Measurements from ENCODE around the gene MED22.
"Not testable (repeated sequence)": the region's sequence is repeated elsewhere in the genome, so short reads cannot be mapped to it uniquely, and the experiment has no call there.

MED22 gene

GRCh38 chr9:133303266-133304157 lies 44.4 kb downstream of the MED22 start:
- Histone ChIP-seq H3F3A (ENCODE audit: control insufficient read depth, insufficient read depth) (no peaks in the 10 kb centered on the region), H3K4me1 (ENCODE audit: control insufficient read depth, low read length) (no peaks in the 10 kb centered on the region), H3K27me3 (ENCODE audit: control insufficient read depth, low read length) (no peaks in the 10 kb centered on the region), H3K9me3 (ENCODE audit: control insufficient read depth, insufficient read depth, low read length) (no peaks in the 10 kb centered on the region), H3K4me2 (ENCODE audit: low read length) (no peak overlapping the region), H3K79me2 (ENCODE audit: control insufficient read depth, low read length) (no peaks in the 10 kb centered on the region), H3K4me3 (ENCODE audit: low read length) (no peak overlapping the region), H4K20me1 (ENCODE audit: control insufficient read depth, insufficient read depth, low read depth, low read length) (no peaks in the 10 kb centered on the region), H3K27ac (ENCODE audit: low read depth, low read length) (no peak overlapping the region), H3K36me3 (ENCODE audit: control insufficient read depth, low read length) (no peaks in the 10 kb centered on the region), H3K9me2 (replicated peaks; ENCODE audit: control insufficient read depth, low read length) (no peaks in the 10 kb centered on the region)
- TF ChIP-seq EZH2phosphoT487 (IDR thresholded peaks at IDR 0.05; ENCODE audit: borderline replicate concordance, low read length), result no peak
- TF ChIP-seq, protein P1, sequence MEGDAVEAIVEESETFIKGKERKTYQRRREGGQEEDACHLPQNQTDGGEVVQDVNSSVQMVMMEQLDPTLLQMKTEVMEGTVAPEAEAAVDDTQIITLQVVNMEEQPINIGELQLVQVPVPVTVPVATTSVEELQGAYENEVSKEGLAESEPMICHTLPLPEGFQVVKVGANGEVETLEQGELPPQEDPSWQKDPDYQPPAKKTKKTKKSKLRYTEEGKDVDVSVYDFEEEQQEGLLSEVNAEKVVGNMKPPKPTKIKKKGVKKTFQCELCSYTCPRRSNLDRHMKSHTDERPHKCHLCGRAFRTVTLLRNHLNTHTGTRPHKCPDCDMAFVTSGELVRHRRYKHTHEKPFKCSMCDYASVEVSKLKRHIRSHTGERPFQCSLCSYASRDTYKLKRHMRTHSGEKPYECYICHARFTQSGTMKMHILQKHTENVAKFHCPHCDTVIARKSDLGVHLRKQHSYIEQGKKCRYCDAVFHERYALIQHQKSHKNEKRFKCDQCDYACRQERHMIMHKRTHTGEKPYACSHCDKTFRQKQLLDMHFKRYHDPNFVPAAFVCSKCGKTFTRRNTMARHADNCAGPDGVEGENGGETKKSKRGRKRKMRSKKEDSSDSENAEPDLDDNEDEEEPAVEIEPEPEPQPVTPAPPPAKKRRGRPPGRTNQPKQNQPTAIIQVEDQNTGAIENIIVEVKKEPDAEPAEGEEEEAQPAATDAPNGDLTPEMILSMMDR (IDR thresholded peaks at IDR 0.05; ENCODE audit: low read depth, low read length, poor library complexity, severe bottlenecking), result no peak

GRCh38 chr9:133301253-133302230 lies 46.4 kb downstream of the MED22 start:
- Histone ChIP-seq H3K9me2 (replicated peaks; ENCODE audit: control insufficient read depth, low read length) (no peaks in the 10 kb centered on the region), H3K27ac (ENCODE audit: low read depth, low read length) (no peak overlapping the region), H3K79me2 (ENCODE audit: control insufficient read depth, low read length) (no peaks in the 10 kb centered on the region), H4K20me1 (ENCODE audit: control insufficient read depth, insufficient read depth, low read depth, low read length) (no peaks in the 10 kb centered on the region), H3K4me3 (ENCODE audit: low read length) (no peak overlapping the region), H3K36me3 (ENCODE audit: control insufficient read depth, low read length) (no peaks in the 10 kb centered on the region), H3K4me1 (ENCODE audit: control insufficient read depth, low read length) (no peaks in the 10 kb centered on the region), H3K9me3 (ENCODE audit: control insufficient read depth, insufficient read depth, low read length) (no peaks in the 10 kb centered on the region), H3K4me2 (ENCODE audit: low read length) (no peak overlapping the region), H3K27me3 (ENCODE audit: control insufficient read depth, low read length) (no peaks in the 10 kb centered on the region), H3F3A (ENCODE audit: control insufficient read depth, insufficient read depth) (no peaks in the 10 kb centered on the region)
- TF ChIP-seq EZH2phosphoT487 (IDR thresholded peaks at IDR 0.05; ENCODE audit: borderline replicate concordance, low read length), result no peak

DNA sequence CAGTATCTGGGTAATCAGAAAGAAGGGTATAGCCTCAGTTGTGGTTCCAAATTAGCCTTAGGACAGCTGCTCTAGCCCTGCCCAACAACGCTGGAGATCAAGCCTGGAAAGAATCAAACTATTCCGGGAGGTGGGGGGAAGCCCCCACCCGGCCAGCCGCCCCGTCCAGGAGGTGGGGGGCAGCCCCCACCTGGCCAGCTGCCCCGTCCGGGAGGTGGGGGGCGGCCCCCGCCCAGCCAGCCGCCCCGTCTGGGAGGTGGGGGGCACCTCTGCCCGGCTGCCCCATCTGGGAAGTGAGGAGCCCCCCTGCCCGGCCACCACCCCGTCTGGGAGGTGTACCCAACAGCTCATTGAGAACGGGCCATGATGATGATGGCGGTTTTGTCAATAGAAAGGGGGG lies 47.9 kb downstream of the MED22 start:
- H3K4me1 ChIP-seq (ENCODE audit: control insufficient read depth, low read length); H3F3A ChIP-seq (ENCODE audit: control insufficient read depth, insufficient read depth); H3K27ac ChIP-seq (ENCODE audit: low read depth, low read length); H3K9me3 ChIP-seq (ENCODE audit: control insufficient read depth, insufficient read depth, low read length); H3K4me2 ChIP-seq (ENCODE audit: low read length); H4K20me1 ChIP-seq (ENCODE audit: control insufficient read depth, insufficient read depth, low read depth, low read length); H3K79me2 ChIP-seq (ENCODE audit: control insufficient read depth, low read length); H3K4me3 ChIP-seq (ENCODE audit: low read length); H3K36me3 ChIP-seq (ENCODE audit: control insufficient read depth, low read length); H3K27me3 ChIP-seq (ENCODE audit: control insufficient read depth, low read length); H3K9me2 ChIP-seq (replicated peaks; ENCODE audit: control insufficient read depth, low read length): not testable (repeated sequence)

GRCh38 chr9:133294257-133294656 lies 53.7 kb downstream of the MED22 start:
- 0 out of 2 replicates have a peak, but pooled peaks cover 3% of the 10 kb centered on the region for H3K27me3 ChIP-seq (ENCODE audit: control insufficient read depth, low read length)
- no peaks in the 10 kb centered on the region for H3K36me3 ChIP-seq (ENCODE audit: control insufficient read depth, low read length)
- no peaks in the 10 kb centered on the region for H3K4me1 ChIP-seq (ENCODE audit: control insufficient read depth, low read length)
- H3K79me2 ChIP-seq (ENCODE audit: control insufficient read depth, low read length), result no peaks in the 10 kb centered on the region
- H3K27ac ChIP-seq (ENCODE audit: low read depth, low read length), result no peak overlapping the region
- no peaks in the 10 kb centered on the region for H4K20me1 ChIP-seq (ENCODE audit: control insufficient read depth, insufficient read depth, low read depth, low read length)
- H3K4me2 ChIP-seq (ENCODE audit: low read length), result no peak overlapping the region
- TF ChIP-seq, protein P1 (IDR thresholded peaks at IDR 0.05; ENCODE audit: low read depth, low read length, poor library complexity, severe bottlenecking), result no peak
- no peak for TF ChIP-seq EZH2phosphoT487 (IDR thresholded peaks at IDR 0.05; ENCODE audit: borderline replicate concordance, low read length)
- peaks cover 20% of the 10 kb centered on the region for H3K9me3 ChIP-seq (ENCODE audit: control insufficient read depth, insufficient read depth, low read length)
- no peaks in the 10 kb centered on the region for H3K9me2 ChIP-seq (replicated peaks; ENCODE audit: control insufficient read depth, low read length)
- no peak overlapping the region for H3K4me3 ChIP-seq (ENCODE audit: low read length)
- no peaks in the 10 kb centered on the region for H3F3A ChIP-seq (ENCODE audit: control insufficient read depth, insufficient read depth)

Data from DOHH2 (cell line).